ENCODE results near the gene UMODL1. TPM values are rescaled to one million over a fixed set of nuclear protein-coding genes. Genes with fewer than 3 reads are reported as not detected.
A peak's percentile ranks its signal among the peaks of the same experiment; 100 is the strongest.

Gene UMODL1
- total and polyA plus RNA-seq, 2 experiments from 2014 or later: not detected

GRCh38 chr21:42039911-42040351, 31.2 kb upstream of the UMODL1 start:
- peak in 1 of 2 donors; percentile 82 for DNase-seq (ENCODE audit: low read depth in 1 of 2, low spot score in 1 of 2)

GRCh38 chr21:42040411-42041180, 30.5 kb upstream of the UMODL1 start:
- H3K36me3 ChIP-seq: no peaks in the 10 kb centered on the region
- no peak for TF ChIP-seq CTCF (IDR thresholded peaks at IDR 0.05; ENCODE audit: low read depth, low read length)
- H3K4me1 ChIP-seq (ENCODE audit: low read depth): no peaks in the 10 kb centered on the region
- H3K27me3 ChIP-seq: no peaks in the 10 kb centered on the region
- H3K9me3 ChIP-seq (ENCODE audit: low read depth): no peaks in the 10 kb centered on the region
- H3K27ac ChIP-seq: no peak overlapping the region
- DNase-seq (ENCODE audit: low read depth in 1 of 2, low spot score in 1 of 2): peak in 1 of 2 donors; percentile 97
- no peak overlapping the region for H3K4me3 ChIP-seq

More at GRCh38 chr21:42039911-42040351, 31.2 kb upstream of the UMODL1 start:
- Histone ChIP-seq H3K36me3 (no peaks in the 10 kb centered on the region), H3K4me3 (no peak overlapping the region), H3K4me1 (ENCODE audit: low read depth) (no peaks in the 10 kb centered on the region), H3K27ac (no peak overlapping the region), H3K27me3 (no peaks in the 10 kb centered on the region), H3K9me3 (ENCODE audit: low read depth) (no peaks in the 10 kb centered on the region)
- no peak for TF ChIP-seq CTCF (IDR thresholded peaks at IDR 0.05; ENCODE audit: low read depth, low read length)

- H3K27ac ChIP-seq: no peak overlapping the region
- DNase-seq (ENCODE audit: low read depth in 1 of 2, low spot score in 1 of 2): no peak
- H3K36me3 ChIP-seq: no peaks in the 10 kb centered on the region
- H3K9me3 ChIP-seq (ENCODE audit: low read depth): no peaks in the 10 kb centered on the region
- no peaks in the 10 kb centered on the region for H3K27me3 ChIP-seq
- TF ChIP-seq CTCF (IDR thresholded peaks at IDR 0.05; ENCODE audit: low read depth, low read length): no peak
- no peaks in the 10 kb centered on the region for H3K4me1 ChIP-seq (ENCODE audit: low read depth)
- H3K4me3 ChIP-seq: no peak overlapping the region
These were observed 29.9 kb upstream of the UMODL1 start for GRCh38 chr21:42041246-42041645.

- no peaks in the 10 kb centered on the region for H3K36me3 ChIP-seq
- H3K4me1 ChIP-seq (ENCODE audit: low read depth): no peaks in the 10 kb centered on the region
- H3K27me3 ChIP-seq: no peaks in the 10 kb centered on the region
- TF ChIP-seq CTCF (IDR thresholded peaks at IDR 0.05; ENCODE audit: low read depth, low read length): no peak
- H3K27ac ChIP-seq: no peak overlapping the region
- DNase-seq (ENCODE audit: low read depth in 1 of 2, low spot score in 1 of 2): no peak
- no peaks in the 10 kb centered on the region for H3K9me3 ChIP-seq (ENCODE audit: low read depth)
- H3K4me3 ChIP-seq: no peak overlapping the region
These were observed 29.4 kb upstream of the UMODL1 start for GRCh38 chr21:42041711-42042110.

GRCh38 chr21:42042651-42043050, 28.5 kb upstream of the UMODL1 start:
- no peaks in the 10 kb centered on the region for H3K36me3 ChIP-seq
- H3K4me1 ChIP-seq (ENCODE audit: low read depth): no peaks in the 10 kb centered on the region
- no peaks in the 10 kb centered on the region for H3K9me3 ChIP-seq (ENCODE audit: low read depth)
- H3K4me3 ChIP-seq: no peak overlapping the region
- TF ChIP-seq CTCF (IDR thresholded peaks at IDR 0.05; ENCODE audit: low read depth, low read length): no peak
- H3K27ac ChIP-seq: no peak overlapping the region
- H3K27me3 ChIP-seq: no peaks in the 10 kb centered on the region
- DNase-seq (ENCODE audit: low read depth in 1 of 2, low spot score in 1 of 2): no peak

Data from cardiac muscle cell (in vitro differentiated cells and primary cell).